ENCODE data around the gene ZNFX1. TPM values are rescaled to one million over a fixed set of nuclear protein-coding genes. Genes with fewer than 3 reads are reported as not detected.

The ZNFX1 gene
- total RNA-seq (ENCODE audit: low replicate concordance): 24.1 and 28.9 TPM in 2 replicates

GRCh38 chr20:49278036-49278817, at the start of gene ZNFX1:
TSS of gene ZNFX1 (minus strand) at chr20:49278057. CDS start at chr20:49275839, 2,218 bp downstream.

GRCh38 chr20:49219091-49219923, 58.5 kb downstream of the ZNFX1 start, which contains the start of gene DDX27:
TSS of gene DDX27 (plus strand) at chr20:49219416. CDS start at chr20:49219449, 33 bp downstream.

Other genes starting within 250 kb of the ZNFX1 start
- 25.9 and 53.7 TPM in 2 replicates for gene CSE1L, start 231.7 kb downstream of the ZNFX1 start, total RNA-seq (ENCODE audit: low replicate concordance)
- 21.8 and 31.2 TPM in 2 replicates for gene STAU1, start 89.7 kb downstream of the ZNFX1 start, total RNA-seq (ENCODE audit: low replicate concordance)
- gene DDX27, start 58.6 kb downstream of the ZNFX1 start, total RNA-seq (ENCODE audit: low replicate concordance): 30.7 and 31.2 TPM in 2 replicates
- under 0.01 and 0.12 TPM in 2 replicates for gene KCNB1, start 204.6 kb upstream of the ZNFX1 start, total RNA-seq (ENCODE audit: low replicate concordance)